ENCODE measurements around the gene MTUS2.

MTUS2 gene

GRCh38 chr13:29125191-29125933, 305.2 kb downstream of the MTUS2 start:
- no peak for TF ChIP-seq CTCF (conservative IDR thresholded peaks at IDR 0.05; ENCODE audit: low read depth, low read length)
- H3K4me3 ChIP-seq (ENCODE audit: low read depth, low read length) = no peak overlapping the region
- DNase-seq (ENCODE audit: low read depth) = no peak

- H3K4me3 ChIP-seq (ENCODE audit: low read depth, low read length) = no peak overlapping the region
- no peak for DNase-seq (ENCODE audit: low read depth)
- no peak for TF ChIP-seq CTCF (conservative IDR thresholded peaks at IDR 0.05; ENCODE audit: low read depth, low read length)
Observed at GRCh38 chr13:29125934-29126424, 305.8 kb downstream of the MTUS2 start.

- TF ChIP-seq CTCF (conservative IDR thresholded peaks at IDR 0.05; ENCODE audit: low read depth, low read length) = no peak
- H3K4me3 ChIP-seq (ENCODE audit: low read depth, low read length) = no peak overlapping the region
- no peak for DNase-seq (ENCODE audit: low read depth)
Observed at GRCh38 chr13:29129616-29130015, 309.5 kb downstream of the MTUS2 start.

- no peak for DNase-seq (ENCODE audit: low read depth)
- no peak for TF ChIP-seq CTCF (conservative IDR thresholded peaks at IDR 0.05; ENCODE audit: low read depth, low read length)
Observed at GRCh38 chr13:29131159-29131558, 311.0 kb downstream of the MTUS2 start.

GRCh38 chr13:29131881-29132668, 311.9 kb downstream of the MTUS2 start:
- H3K4me3 ChIP-seq (ENCODE audit: low read depth, low read length) = no peak overlapping the region
- no peak for TF ChIP-seq CTCF (conservative IDR thresholded peaks at IDR 0.05; ENCODE audit: low read depth, low read length)
- no peak for DNase-seq (ENCODE audit: low read depth)

More at GRCh38 chr13:29131159-29131558, 311.0 kb downstream of the MTUS2 start:
- H3K4me3 ChIP-seq (ENCODE audit: low read depth, low read length) = no peak overlapping the region

GRCh38 chr13:29136341-29136740, 316.2 kb downstream of the MTUS2 start:
- DNase-seq (ENCODE audit: low read depth) = no peak
- H3K4me3 ChIP-seq (ENCODE audit: low read depth, low read length) = no peak overlapping the region
- no peak for TF ChIP-seq CTCF (conservative IDR thresholded peaks at IDR 0.05; ENCODE audit: low read depth, low read length)
